Endodermal cell (in vitro differentiated cells): Measurements from ENCODE around the gene LRRK1. TPM values are rescaled to one million over a fixed set of nuclear protein-coding genes. Genes with fewer than 3 reads are reported as not detected.
A peak's percentile ranks its signal among the peaks of the same experiment; 100 is the strongest.

Experiments used
- DNase-seq: peaks from one replicate; pipeline ENCODE4 v3.0.0-alpha.2; 2017
- H3K27ac ChIP-seq: 2 replicates; pipeline ENCODE4 v1.5.1; 2013; ENCODE audit warnings: mild to moderate bottlenecking, low read depth, low read length, moderate library complexity
- H3K27me3 ChIP-seq: 2 replicates; pipeline ENCODE4 v1.6.1; 2013; ENCODE audit warnings: mild to moderate bottlenecking, low read length, moderate library complexity; ENCODE audit not compliant: insufficient read depth, control insufficient read depth, poor library complexity, severe bottlenecking
- H3K36me3 ChIP-seq: 2 replicates; pipeline ENCODE4 v1.7.0; 2013; ENCODE audit warnings: mild to moderate bottlenecking, low read length, moderate library complexity; ENCODE audit not compliant: control insufficient read depth, insufficient read depth
- H3K4me1 ChIP-seq: one replicate; pipeline ENCODE4 v1.7.0; 2013; ENCODE audit warnings: low read length; ENCODE audit not compliant: control insufficient read depth, insufficient read depth
- H3K4me3 ChIP-seq: 2 replicates; pipeline ENCODE4 v1.5.1; 2013; ENCODE audit warnings: mild to moderate bottlenecking, low read length, moderate library complexity
- H3K9ac ChIP-seq: 2 replicates; pipeline ENCODE4 v1.6.1; 2013; ENCODE audit warnings: mild to moderate bottlenecking, low read length, moderate library complexity; ENCODE audit not compliant: poor library complexity, severe bottlenecking; ENCODE audit errors: extremely low read depth
- H3K9me3 ChIP-seq: 2 replicates; pipeline ENCODE4 v1.6.1; 2013; ENCODE audit warnings: mild to moderate bottlenecking, low read length, moderate library complexity; ENCODE audit not compliant: control insufficient read depth
- H3K27ac Mint-ChIP-seq: 2 replicates; pipeline ENCODE4 v1.8.0; 2020; ENCODE audit warnings: mixed read lengths
- H3K27me3 Mint-ChIP-seq: 2 replicates; pipeline ENCODE4 v1.8.0; 2021; ENCODE audit warnings: mild to moderate bottlenecking, mixed read lengths; ENCODE audit not compliant: insufficient read depth
- H3K36me3 Mint-ChIP-seq: 2 replicates; pipeline ENCODE4 v1.8.0; 2020; ENCODE audit warnings: low read depth, mixed read lengths
- H3K4me1 Mint-ChIP-seq: 2 replicates; pipeline ENCODE4 v1.8.0; 2020; ENCODE audit warnings: mixed read lengths
- H3K4me3 Mint-ChIP-seq: 2 replicates; pipeline ENCODE4 v1.8.0; 2020; ENCODE audit warnings: mild to moderate bottlenecking, moderate library complexity, mixed read lengths
- H3K9me3 Mint-ChIP-seq: 2 replicates; pipeline ENCODE4 v1.8.0; 2020; ENCODE audit warnings: mild to moderate bottlenecking, mixed read lengths
- CTCF ChIP-seq: fragments of 200-600 bp; sonication (generic); conservative IDR thresholded peaks from 2 replicates; pipeline ENCODE4 v1.5.0; 2021; ENCODE audit warnings: antibody characterized with exemption, mild to moderate bottlenecking
- WGBS, 2 experiments: methylation state at CpG; one replicate each; pipeline versions ENCODE4 v1.1.5 to v1.1.7; 2013; ENCODE audit warnings: missing lambda C conversion rate in 2 of 2, mixed read lengths in 1 of 2; ENCODE audit not compliant: insufficient coverage in 1 of 2, insufficient read length in 1 of 2; 5-methylcytosine and 5-hydroxymethylcytosine counted together
- total RNA-seq, 2 donors: library from RNA; stranded (reverse); fragmentation: NEBNext Ultra II Directional in 1 of 2; extraction: Animal tissue kit (Norgen Biotek cat#: 25700) in 1 of 2; gene quantifications; 2 replicates in 1 of 2; 3 replicates in 1 of 2; pipeline ENCODE4 v1.2.1, GENCODE V29; 2021

LRRK1 gene
- total RNA-seq, 2 donors from 2014 or later: 2.7 to 5.1 TPM

- Histone ChIP-seq H3K27me3 (peaks cover 8% of the 10 kb centered on the region), H3K4me3 (no peak overlapping the region), H3K27ac (no peak overlapping the region), H3K4me1 (no peaks in the 10 kb centered on the region), H3K36me3 (no peaks in the 10 kb centered on the region), H3K9ac (no peak overlapping the region), H3K9me3 (no peaks in the 10 kb centered on the region)
- Mint-ChIP-seq H3K4me1 (peaks cover 4% of the 10 kb centered on the region), H3K27ac (no peak overlapping the region), H3K4me3 (no peak overlapping the region), H3K27me3 (peaks cover 6% of the 10 kb centered on the region), H3K36me3 (no peaks in the 10 kb centered on the region), H3K9me3 (no peaks in the 10 kb centered on the region)
- 81 to 92% methylated on average over 7 to 13 of the region's 13 CpGs for WGBS, 2 experiments
- no peak for TF ChIP-seq CTCF
- peak; percentile 46 for DNase-seq
Observed at GRCh38 chr15:101052031-101052620, 133.0 kb downstream of the LRRK1 start.

- Mint-ChIP-seq H3K36me3 (no peaks in the 10 kb centered on the region), H3K4me1 (peaks cover 4% of the 10 kb centered on the region), H3K9me3 (no peaks in the 10 kb centered on the region), H3K27ac (no peak overlapping the region), H3K27me3 (peaks cover under 1% of the 10 kb centered on the region), H3K4me3 (no peak overlapping the region)
- Histone ChIP-seq H3K36me3 (no peaks in the 10 kb centered on the region), H3K9me3 (no peaks in the 10 kb centered on the region), H3K4me1 (no peaks in the 10 kb centered on the region), H3K27me3 (peaks cover 2% of the 10 kb centered on the region), H3K9ac (no peak overlapping the region), H3K4me3 (no peak overlapping the region), H3K27ac (no peak overlapping the region)
- DNase-seq: peak; percentile 36
- no peak for TF ChIP-seq CTCF
- 93 to 97% methylated on average over 15 to 20 of the region's 20 CpGs for WGBS, 2 experiments
Observed at GRCh38 chr15:101052681-101053121, 133.5 kb downstream of the LRRK1 start.

- peaks cover 3% of the 10 kb centered on the region for H3K36me3 Mint-ChIP-seq
- H3K4me1 Mint-ChIP-seq: peaks cover 4% of the 10 kb centered on the region
Observed at GRCh38 chr15:101053261-101053660, 134.1 kb downstream of the LRRK1 start.

More at GRCh38 chr15:101053261-101053660, 134.1 kb downstream of the LRRK1 start:
- no peak overlapping the region for H3K4me3 ChIP-seq
- H3K27me3 ChIP-seq: no peaks in the 10 kb centered on the region
- H3K27ac ChIP-seq: no peak overlapping the region
- 94% methylated on average over 12 to 34 of the region's 34 CpGs for WGBS, 2 experiments
- H3K36me3 ChIP-seq: no peaks in the 10 kb centered on the region
- Mint-ChIP-seq H3K4me3 (no peak overlapping the region), H3K9me3 (no peaks in the 10 kb centered on the region), H3K27me3 (no peaks in the 10 kb centered on the region), H3K27ac (no peak overlapping the region)
- H3K9ac ChIP-seq: no peak overlapping the region
- H3K9me3 ChIP-seq: no peaks in the 10 kb centered on the region
- no peak for TF ChIP-seq CTCF
- no peaks in the 10 kb centered on the region for H3K4me1 ChIP-seq
- DNase-seq: peak; percentile 36
